ENCODE measurements around the gene C10orf62.
"Not testable (repeated sequence)": the region's sequence is repeated elsewhere in the genome, so short reads cannot be mapped to it uniquely, and the experiment has no call there.

The C10orf62 gene

GRCh38 chr10:97627731-97628130, 38.2 kb downstream of the C10orf62 start:
- in situ Hi-C loops (cut with MboI; ENCODE audit: low sequenced_read_pairs): no loop called here

- in situ Hi-C loops (cut with MboI; ENCODE audit: low sequenced_read_pairs): no loop called here
These were observed 38.7 kb downstream of the C10orf62 start for GRCh38 chr10:97628228-97628627.

GRCh38 chr10:97629289-97629688, 39.8 kb downstream of the C10orf62 start:
- in situ Hi-C loops (cut with MboI; ENCODE audit: low sequenced_read_pairs): no loop called here

GRCh38 chr10:97631098-97631497, 41.6 kb downstream of the C10orf62 start:
- in situ Hi-C loops (cut with MboI; ENCODE audit: low sequenced_read_pairs): no loop called here

- in situ Hi-C loops (cut with MboI; ENCODE audit: low sequenced_read_pairs): no loop called here
These were observed 43.7 kb downstream of the C10orf62 start, which contains the start of gene MORN4 for GRCh38 chr10:97632949-97633884. Gene MORN4, minus strand, starts transcription at chr10:97633500. Its CDS starts 13,847 bp downstream, at chr10:97619653.

DNA sequence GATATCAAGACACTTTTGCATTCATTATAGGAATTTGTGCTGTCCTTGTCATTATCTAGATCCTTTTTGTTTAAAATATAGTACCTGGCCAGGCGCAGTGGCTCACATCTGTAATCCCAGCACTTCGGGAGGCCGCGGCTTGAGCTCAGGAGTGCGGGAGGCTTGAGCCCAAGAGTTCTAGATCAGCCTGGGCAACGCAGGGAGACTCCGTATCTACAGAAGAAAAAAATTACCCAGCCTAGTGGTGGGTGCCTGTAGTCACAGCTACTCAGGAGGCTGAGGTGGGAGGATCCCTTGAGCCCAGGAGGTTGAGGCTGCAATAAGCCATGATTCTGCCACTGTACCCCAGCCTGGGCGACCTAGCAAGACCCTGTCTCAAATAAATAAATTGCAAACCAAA, 44.4 kb downstream of the C10orf62 start:
- in situ Hi-C loops (cut with MboI; ENCODE audit: low sequenced_read_pairs): no loop called here

DNA sequence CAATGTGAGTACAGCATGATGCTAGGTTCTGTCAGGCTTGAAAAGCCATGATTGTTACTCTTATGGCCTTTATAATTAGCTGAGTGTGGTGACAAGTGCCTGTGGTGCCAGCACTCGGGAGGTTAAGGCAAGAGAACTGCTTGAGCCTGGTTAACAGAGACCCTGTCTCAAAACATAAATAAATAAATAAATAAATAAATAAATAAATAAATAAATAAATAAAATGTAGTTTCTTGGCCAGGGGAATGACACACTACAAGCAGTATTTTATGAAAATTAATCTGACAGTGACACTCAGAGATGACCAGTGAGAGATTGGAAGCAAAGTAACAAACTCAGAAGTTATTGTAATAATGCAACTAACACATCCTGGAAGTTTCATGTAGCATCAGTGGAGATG, 46.1 kb downstream of the C10orf62 start:
- in situ Hi-C loops (cut with MboI; ENCODE audit: low sequenced_read_pairs): no loop called here

- in situ Hi-C loops (cut with MboI; ENCODE audit: low sequenced_read_pairs): not testable (repeated sequence)
These were observed 49.6 kb downstream of the C10orf62 start for GRCh38 chr10:97639090-97639489.

- in situ Hi-C loops (cut with MboI; ENCODE audit: low sequenced_read_pairs): no loop called here
These were observed 50.8 kb downstream of the C10orf62 start, which contains the start of gene PI4K2A for GRCh38 chr10:97640174-97640867. Gene PI4K2A, plus strand, starts transcription at chr10:97640671. Its CDS starts 72 bp downstream, at chr10:97640743.
